GM12875 (cell line): Measurements from ENCODE around the gene GPR152.

Experiments
- H3K4me3 ChIP-seq: one replicate; pipeline ENCODE4 v1.5.1; 2011; ENCODE audit warnings: low read depth, low read length, control low read depth
- TF ChIP-seq, protein P1 (sequence below): IDR thresholded peaks from 2 replicates; pipeline ENCODE4 v1.5.1; 2011; ENCODE audit warnings: low read depth, mild to moderate bottlenecking, control low read depth, inconsistent platforms, low read length, moderate library complexity, borderline replicate concordance; ENCODE audit not compliant: insufficient read depth

Gene GPR152, protein sequence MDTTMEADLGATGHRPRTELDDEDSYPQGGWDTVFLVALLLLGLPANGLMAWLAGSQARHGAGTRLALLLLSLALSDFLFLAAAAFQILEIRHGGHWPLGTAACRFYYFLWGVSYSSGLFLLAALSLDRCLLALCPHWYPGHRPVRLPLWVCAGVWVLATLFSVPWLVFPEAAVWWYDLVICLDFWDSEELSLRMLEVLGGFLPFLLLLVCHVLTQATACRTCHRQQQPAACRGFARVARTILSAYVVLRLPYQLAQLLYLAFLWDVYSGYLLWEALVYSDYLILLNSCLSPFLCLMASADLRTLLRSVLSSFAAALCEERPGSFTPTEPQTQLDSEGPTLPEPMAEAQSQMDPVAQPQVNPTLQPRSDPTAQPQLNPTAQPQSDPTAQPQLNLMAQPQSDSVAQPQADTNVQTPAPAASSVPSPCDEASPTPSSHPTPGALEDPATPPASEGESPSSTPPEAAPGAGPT

DNA sequence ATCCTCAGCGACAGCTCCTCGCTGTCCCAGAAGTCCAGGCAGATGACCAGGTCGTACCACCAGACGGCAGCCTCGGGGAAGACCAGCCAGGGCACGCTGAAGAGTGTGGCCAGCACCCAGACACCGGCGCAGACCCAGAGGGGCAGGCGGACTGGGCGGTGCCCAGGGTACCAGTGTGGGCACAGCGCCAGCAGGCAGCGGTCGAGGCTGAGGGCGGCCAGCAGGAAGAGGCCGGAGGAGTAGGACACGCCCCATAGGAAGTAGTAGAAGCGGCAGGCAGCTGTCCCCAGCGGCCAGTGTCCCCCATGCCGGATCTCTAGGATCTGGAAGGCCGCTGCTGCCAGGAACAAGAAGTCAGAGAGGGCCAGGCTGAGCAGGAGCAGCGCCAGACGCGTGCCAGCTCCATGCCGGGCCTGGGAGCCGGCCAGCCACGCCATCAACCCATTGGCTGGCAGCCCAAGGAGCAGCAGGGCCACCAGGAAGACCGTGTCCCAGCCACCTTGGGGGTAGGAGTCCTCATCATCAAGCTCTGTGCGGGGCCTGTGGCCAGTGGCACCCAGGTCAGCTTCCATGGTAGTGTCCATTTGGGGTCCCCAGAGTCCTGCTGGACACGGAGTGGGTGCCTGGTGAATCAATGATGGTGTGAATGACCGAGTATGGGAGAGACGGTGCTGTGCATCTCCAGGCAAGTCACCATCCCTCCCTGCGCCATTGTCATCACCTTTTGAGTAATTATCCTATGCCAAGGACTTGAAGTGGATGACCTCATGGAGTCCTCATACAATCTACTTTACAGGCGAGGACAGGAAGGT is at the start of gene GPR152:
GPR152 (minus strand) TSS at position 589 of the 812 bp plus-strand sequence; CDS start at position 584, 5 bp downstream.
- TF ChIP-seq, protein P1, sequence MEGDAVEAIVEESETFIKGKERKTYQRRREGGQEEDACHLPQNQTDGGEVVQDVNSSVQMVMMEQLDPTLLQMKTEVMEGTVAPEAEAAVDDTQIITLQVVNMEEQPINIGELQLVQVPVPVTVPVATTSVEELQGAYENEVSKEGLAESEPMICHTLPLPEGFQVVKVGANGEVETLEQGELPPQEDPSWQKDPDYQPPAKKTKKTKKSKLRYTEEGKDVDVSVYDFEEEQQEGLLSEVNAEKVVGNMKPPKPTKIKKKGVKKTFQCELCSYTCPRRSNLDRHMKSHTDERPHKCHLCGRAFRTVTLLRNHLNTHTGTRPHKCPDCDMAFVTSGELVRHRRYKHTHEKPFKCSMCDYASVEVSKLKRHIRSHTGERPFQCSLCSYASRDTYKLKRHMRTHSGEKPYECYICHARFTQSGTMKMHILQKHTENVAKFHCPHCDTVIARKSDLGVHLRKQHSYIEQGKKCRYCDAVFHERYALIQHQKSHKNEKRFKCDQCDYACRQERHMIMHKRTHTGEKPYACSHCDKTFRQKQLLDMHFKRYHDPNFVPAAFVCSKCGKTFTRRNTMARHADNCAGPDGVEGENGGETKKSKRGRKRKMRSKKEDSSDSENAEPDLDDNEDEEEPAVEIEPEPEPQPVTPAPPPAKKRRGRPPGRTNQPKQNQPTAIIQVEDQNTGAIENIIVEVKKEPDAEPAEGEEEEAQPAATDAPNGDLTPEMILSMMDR: no peak
- no peak within 1 kb of the TSS for H3K4me3 ChIP-seq

DNA sequence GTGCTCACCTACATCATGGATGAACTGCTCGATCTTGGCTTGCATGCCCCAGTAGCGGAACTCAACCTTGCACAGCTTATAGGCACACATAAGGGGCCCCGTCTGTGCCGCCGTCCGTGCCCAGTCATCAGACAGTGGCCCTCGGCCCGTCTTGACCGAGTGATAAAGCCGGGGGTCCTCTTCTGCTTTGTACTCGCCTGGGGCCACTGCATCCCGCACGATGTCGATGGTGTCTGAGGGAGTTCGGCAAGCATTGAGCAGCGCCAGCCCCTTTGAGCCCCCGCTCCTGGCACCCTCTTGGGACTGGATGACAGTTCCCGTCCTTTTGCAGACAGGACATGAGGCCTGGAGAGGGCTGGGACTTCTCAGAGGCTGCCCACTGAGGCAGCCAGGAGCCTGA is 49.3 kb upstream of the GPR152 start:
- H3K4me3 ChIP-seq: no peak overlapping the region
- TF ChIP-seq, protein P1: no peak

DNA sequence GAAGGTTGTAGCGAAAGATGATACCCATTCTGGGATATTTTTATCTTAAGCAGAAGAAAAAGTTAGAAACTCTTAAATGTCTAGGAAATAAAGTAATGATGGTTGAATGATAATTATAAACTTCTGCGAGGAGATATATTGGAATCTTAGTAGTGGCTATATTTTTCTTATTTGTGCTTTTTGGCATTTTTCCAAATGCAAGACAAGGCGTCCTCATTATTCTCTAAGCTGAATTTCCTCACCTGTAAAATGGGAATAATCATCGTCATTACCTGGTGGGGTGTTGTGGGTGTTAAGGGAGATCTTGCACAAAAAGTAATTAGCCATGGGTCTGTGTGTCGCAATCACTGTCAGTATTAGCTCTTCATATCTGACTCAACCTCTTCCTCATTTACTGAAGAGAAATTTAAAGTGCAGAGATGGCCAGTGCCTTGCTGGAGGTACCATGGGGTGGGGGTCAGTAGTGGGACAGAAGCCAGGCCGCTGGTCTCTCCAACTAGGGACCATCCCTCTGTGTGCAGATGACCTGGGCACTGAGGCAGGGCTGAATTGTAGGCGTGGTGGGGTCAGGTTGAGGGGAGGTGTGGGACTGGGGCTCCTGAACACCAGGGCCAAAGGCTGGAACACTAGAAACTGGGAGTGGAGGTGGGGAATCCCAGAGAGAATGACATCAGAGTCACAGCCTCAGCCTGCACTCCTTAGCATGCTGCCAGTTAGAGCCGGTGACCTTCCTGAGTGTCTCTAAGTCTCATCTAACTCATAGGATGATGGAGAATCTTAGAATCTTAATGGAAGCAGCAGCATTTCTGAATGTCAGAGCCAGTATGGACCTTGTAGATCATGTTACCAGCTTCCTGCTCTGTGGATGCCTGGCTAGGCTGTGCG is 48.5 kb upstream of the GPR152 start:
- no peak overlapping the region for H3K4me3 ChIP-seq
- TF ChIP-seq, protein P1: no peak

DNA sequence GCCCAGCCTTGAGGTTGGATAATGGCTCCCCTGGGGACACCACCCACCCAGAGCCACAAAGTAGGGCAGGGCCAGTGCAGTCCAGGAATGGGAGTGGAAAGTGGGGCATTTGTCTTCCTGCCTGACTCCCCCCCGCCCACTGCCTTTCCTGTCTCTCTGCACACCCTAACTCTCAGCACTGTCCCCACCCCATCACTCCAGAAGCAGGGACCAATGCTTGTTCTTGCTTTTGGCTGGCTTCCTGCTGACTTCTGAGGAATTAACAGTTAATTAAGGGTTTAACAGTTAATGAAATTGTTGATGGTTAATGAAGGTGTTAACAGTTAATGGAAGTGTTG is 47.9 kb upstream of the GPR152 start:
- TF ChIP-seq, protein P1: no peak
- no peak overlapping the region for H3K4me3 ChIP-seq

DNA sequence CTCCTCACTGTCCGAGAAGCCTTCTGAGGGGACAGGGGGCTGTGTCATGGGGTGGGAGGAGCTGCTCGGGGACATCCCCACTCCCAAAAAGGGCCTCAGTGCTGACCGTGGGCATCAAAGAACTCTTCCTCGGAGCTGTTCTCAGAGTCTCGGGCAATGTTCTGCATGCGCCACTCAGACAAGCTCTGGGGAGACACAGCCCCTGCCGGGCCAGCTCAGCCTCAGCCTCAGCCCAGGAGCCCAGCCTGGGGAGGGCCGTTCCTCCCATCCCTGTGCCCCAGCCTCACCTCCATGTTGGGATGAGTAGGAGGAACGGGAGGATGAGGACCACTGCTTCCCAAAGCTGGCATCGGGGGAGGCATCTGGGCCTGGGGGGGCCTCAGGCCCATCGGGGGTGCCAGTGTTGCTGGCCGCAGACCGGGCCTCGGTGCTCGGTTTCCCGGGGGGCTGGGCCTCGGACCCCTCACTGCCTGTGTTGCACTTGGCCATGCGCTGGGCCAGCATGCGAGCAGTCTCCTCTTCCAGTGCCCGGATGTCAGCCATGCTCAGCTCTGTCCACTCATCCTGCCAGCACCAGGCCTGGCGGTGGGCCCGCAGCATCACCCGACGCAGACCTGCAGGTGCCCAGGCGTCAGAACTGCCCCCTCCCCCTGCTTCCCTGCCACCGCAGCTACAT is 47.4 kb upstream of the GPR152 start:
- H3K4me3 ChIP-seq: no peak overlapping the region
- TF ChIP-seq, protein P1: no peak

DNA sequence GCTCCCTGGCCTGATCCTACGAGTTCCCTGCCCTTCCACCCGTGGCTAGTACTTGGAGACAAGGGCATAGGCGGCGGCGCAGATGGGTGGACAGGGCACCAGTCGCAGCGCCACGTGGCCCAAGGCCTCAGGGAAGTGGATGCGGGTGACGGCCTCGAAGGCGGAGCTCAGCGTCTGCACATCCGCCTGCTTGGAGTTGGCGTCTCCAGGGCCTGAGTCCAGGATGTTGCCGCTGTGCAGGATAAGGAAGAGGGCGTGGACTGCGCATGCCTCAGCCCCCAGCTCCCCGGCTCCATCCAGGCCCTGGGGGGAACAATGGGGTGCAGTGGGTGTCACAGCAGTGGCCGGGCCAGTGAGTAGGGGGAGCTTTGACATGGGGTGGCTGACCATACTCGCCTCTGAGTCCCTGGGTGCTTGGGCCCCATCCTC is 46.0 kb upstream of the GPR152 start:
- TF ChIP-seq, protein P1: no peak
- H3K4me3 ChIP-seq: no peak overlapping the region
